Panc1 (cell line): ENCODE data around the gene WWTR1. TPM values are rescaled to one million over a fixed set of nuclear protein-coding genes. Genes with fewer than 3 reads are reported as not detected.

Experiments used
- ATAC-seq: fragments of 200-7000 bp; cut with Tn5 transposase; 2 replicates; pipeline ENCODE4 v1.9.1; 2020; ENCODE audit warnings: mild to moderate bottlenecking, moderate library complexity
- BruUV-seq: library from RNA; stranded (reverse); fragments of 400-500 nt; replicated peaks from 2 replicates; lab custom pipeline; 2021; lab: Mats Ljungman, UMichigan
- CTCF ChIA-PET: fragments of 300-600 bp; sonication (Branson Sonifier 250); formaldehyde crosslinking; loops from one replicate; lab custom pipeline; 2022; ENCODE audit warnings: antibody characterized with exemption; lab: Charles Lee
- POLR2A ChIA-PET: fragments of 300-600 bp; sonication (Branson Sonifier 250); formaldehyde crosslinking; loops from one replicate; lab custom pipeline; 2022; ENCODE audit warnings: antibody characterized with exemption; lab: Charles Lee
- DNase-seq: peaks from one replicate; pipeline ENCODE4 v3.0.0-alpha.2; 2010; ENCODE audit warnings: low read depth, low spot score
- H3K27ac ChIP-seq: 2 replicates; pipeline ENCODE4 v1.5.1; 2011; ENCODE audit warnings: mild to moderate bottlenecking, low read length, inconsistent platforms
- H3K27me3 ChIP-seq: fragments of 200-500 bp; sonication (Bioruptor generic); 2 replicates; pipeline ENCODE4 v1.6.0; 2014; ENCODE audit warnings: low read length, inconsistent platforms; ENCODE audit not compliant: control insufficient read depth, insufficient read depth
- H3K36me3 ChIP-seq: fragments of 200-500 bp; sonication (Bioruptor generic); 2 replicates; pipeline ENCODE4 v1.5.1; 2014; ENCODE audit warnings: inconsistent platforms, mild to moderate bottlenecking, low read length, moderate library complexity; ENCODE audit not compliant: control insufficient read depth, insufficient read depth
- H3K4me1 ChIP-seq: 2 replicates; pipeline ENCODE4 v1.5.1; 2011; ENCODE audit warnings: inconsistent platforms, mild to moderate bottlenecking, low read length, moderate library complexity; ENCODE audit not compliant: control insufficient read depth, insufficient read depth
- H3K4me3 ChIP-seq, 2 experiments: 2 replicates each; pipeline ENCODE4 v1.5.1; 2011 to 2012; ENCODE audit warnings: low read depth in 2 of 2, low read length in 2 of 2, mild to moderate bottlenecking in 2 of 2, inconsistent platforms in 1 of 2, moderate library complexity in 1 of 2
- H3K9me3 ChIP-seq: fragments of 200-500 bp; sonication (Bioruptor generic); 2 replicates; pipeline ENCODE4 v1.5.1; 2014; ENCODE audit warnings: low read depth, mild to moderate bottlenecking, inconsistent platforms, low read length, moderate library complexity; ENCODE audit not compliant: control insufficient read depth, insufficient read depth
- CTCF ChIP-seq: fragments of 450-650 bp; IDR thresholded peaks from 2 replicates; pipeline ENCODE4 v1.5.1; 2017; ENCODE audit warnings: mild to moderate bottlenecking
- POLR2AphosphoS5 ChIP-seq: IDR thresholded peaks from 2 replicates; pipeline ENCODE4 v1.6.1; 2012; ENCODE audit warnings: mild to moderate bottlenecking, low read depth, low read length, moderate library complexity
- SIN3A ChIP-seq: IDR thresholded peaks from 2 replicates; pipeline ENCODE4 v1.6.1; 2012; ENCODE audit warnings: low read depth, mild to moderate bottlenecking, low read length, moderate library complexity, borderline replicate concordance; ENCODE audit not compliant: insufficient read depth
- TCF7L2 ChIP-seq: IDR thresholded peaks from 2 replicates; pipeline ENCODE4 v1.6.1; 2011; ENCODE audit warnings: mild to moderate bottlenecking, low read depth, low read length, inconsistent platforms
- in situ Hi-C: cut with HindIII; loops from 2 replicates; pipeline ENCODE4 v1.10.0; 2016; ENCODE audit warnings: low sequenced_read_pairs, low pct_unique_long_range_greater_than_20kb
- intact Hi-C: fragments of 100-400 bp; cut with micrococcal nuclease; formaldehyde crosslinking; loops from one replicate; pipeline ENCODE4 v1.10.0; 2022; ENCODE audit not compliant: unreplicated experiment
- total RNA-seq: library from RNA; stranded (reverse); gene quantifications from one replicate; pipeline ENCODE4 v1.2.1, GENCODE V29; 2021; ENCODE audit not compliant: unreplicated experiment
- TF ChIP-seq, protein P1 (sequence below), 2 experiments: IDR thresholded peaks; 2 replicates each; pipeline ENCODE4 v1.6.1; 2011 to 2012; ENCODE audit warnings: low read depth in 2 of 2, control low read depth in 1 of 2, low read length in 1 of 2, mild to moderate bottlenecking in 1 of 2, moderate library complexity in 1 of 2; ENCODE audit not compliant: insufficient read depth in 1 of 2

WWTR1 gene
- total RNA-seq, 1 experiment from 2014 or later: 298 TPM

DNA sequence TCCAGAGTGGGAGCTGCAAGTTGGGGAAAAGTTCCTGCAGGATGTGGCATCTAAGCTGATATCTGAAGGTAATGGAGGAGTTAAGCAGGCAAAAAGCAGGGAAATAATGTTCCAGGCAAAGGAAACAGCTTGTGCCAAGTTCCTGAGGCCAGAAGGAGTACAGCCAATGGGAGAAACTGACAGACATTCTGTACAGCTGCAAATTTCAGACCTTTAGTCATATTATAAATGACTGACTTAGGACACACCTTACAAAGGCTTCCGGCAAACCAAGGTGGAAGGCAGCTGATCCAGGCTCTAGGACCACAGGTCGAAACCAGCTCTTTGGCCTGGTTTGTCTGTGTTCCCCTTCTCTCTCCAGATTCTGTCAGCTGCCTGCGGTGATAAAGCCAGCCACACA lies 9.3 kb downstream of the WWTR1 start:
- Histone ChIP-seq H3K36me3 (peaks cover 68% of the 10 kb centered on the region), H3K27me3 (no peaks in the 10 kb centered on the region), H3K27ac (peak overlapping the region; percentile 67), H3K9me3 (no peaks in the 10 kb centered on the region), H3K4me1 (peaks cover 93% of the 10 kb centered on the region), H3K4me3 (no peak overlapping the region)
- CTCF ChIA-PET: no interaction called here
- POLR2A ChIA-PET: no interaction called here
- BruUV-seq: no TSS peak
- in situ Hi-C loops (no loop called here), intact Hi-C loops (no loop called here)
- TF ChIP-seq SIN3A: no peak
- TF ChIP-seq CTCF: no peak
- no peak; the same call in 1 of the 2 replicates for TF ChIP-seq POLR2AphosphoS5
- TF ChIP-seq TCF7L2: no peak
- TF ChIP-seq, protein P1, sequence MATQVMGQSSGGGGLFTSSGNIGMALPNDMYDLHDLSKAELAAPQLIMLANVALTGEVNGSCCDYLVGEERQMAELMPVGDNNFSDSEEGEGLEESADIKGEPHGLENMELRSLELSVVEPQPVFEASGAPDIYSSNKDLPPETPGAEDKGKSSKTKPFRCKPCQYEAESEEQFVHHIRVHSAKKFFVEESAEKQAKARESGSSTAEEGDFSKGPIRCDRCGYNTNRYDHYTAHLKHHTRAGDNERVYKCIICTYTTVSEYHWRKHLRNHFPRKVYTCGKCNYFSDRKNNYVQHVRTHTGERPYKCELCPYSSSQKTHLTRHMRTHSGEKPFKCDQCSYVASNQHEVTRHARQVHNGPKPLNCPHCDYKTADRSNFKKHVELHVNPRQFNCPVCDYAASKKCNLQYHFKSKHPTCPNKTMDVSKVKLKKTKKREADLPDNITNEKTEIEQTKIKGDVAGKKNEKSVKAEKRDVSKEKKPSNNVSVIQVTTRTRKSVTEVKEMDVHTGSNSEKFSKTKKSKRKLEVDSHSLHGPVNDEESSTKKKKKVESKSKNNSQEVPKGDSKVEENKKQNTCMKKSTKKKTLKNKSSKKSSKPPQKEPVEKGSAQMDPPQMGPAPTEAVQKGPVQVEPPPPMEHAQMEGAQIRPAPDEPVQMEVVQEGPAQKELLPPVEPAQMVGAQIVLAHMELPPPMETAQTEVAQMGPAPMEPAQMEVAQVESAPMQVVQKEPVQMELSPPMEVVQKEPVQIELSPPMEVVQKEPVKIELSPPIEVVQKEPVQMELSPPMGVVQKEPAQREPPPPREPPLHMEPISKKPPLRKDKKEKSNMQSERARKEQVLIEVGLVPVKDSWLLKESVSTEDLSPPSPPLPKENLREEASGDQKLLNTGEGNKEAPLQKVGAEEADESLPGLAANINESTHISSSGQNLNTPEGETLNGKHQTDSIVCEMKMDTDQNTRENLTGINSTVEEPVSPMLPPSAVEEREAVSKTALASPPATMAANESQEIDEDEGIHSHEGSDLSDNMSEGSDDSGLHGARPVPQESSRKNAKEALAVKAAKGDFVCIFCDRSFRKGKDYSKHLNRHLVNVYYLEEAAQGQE (IDR thresholded peaks at IDR 0.05; ENCODE audit: insufficient read depth in 1 of 2, low read depth in 2 of 2, low read length in 1 of 2): no peak
- no peak for DNase-seq
- ATAC-seq: no peak

GRCh38 chr3:149647812-149648211 lies 10.0 kb downstream of the WWTR1 start:
- ChIA-PET POLR2A (interaction anchor here (0.7 kb wide), 1 partner anchor 307 kb away, joined by 3 read pairs; no protein-coding TSS in a partner anchor), CTCF (no interaction called here)
- Histone ChIP-seq H3K4me1 (peaks cover 93% of the 10 kb centered on the region), H3K27ac (peak overlapping the region; percentile 67), H3K9me3 (no peaks in the 10 kb centered on the region), H3K4me3 (no peak overlapping the region), H3K36me3 (peaks cover 64% of the 10 kb centered on the region), H3K27me3 (no peaks in the 10 kb centered on the region)
- TF ChIP-seq TCF7L2 (no peak), CTCF (no peak), SIN3A (no peak), POLR2AphosphoS5 (no peak)
- TF ChIP-seq, protein P1 (IDR thresholded peaks at IDR 0.05; ENCODE audit: insufficient read depth in 1 of 2, low read depth in 2 of 2, low read length in 1 of 2): no peak
- ATAC-seq: no peak
- intact Hi-C loops: no loop called here
- no peak for DNase-seq
- in situ Hi-C loops: no loop called here
- no TSS peak for BruUV-seq
